GM12878 (cell line): ENCODE measurements around the gene ERMN. TPM values are rescaled to one million over a fixed set of nuclear protein-coding genes. Genes with fewer than 3 reads are reported as not detected.

Source experiments
- ATAC-seq: fragments of 200-7000 bp; cut with Tn5 transposase; 3 replicates; pipeline ENCODE4 v1.9.1; 2020; ENCODE audit warnings: mild to moderate bottlenecking, moderate library complexity
- Bru-seq: library from RNA; stranded (reverse); fragments of 400-500 nt; gene quantifications from one replicate; lab custom pipeline; 2021; lab: Mats Ljungman, UMichigan
- BruChase-seq, 2 experiments: library from RNA; stranded (reverse); fragments of 400-500 nt; gene quantifications; one replicate each; lab custom pipeline; 2021; lab: Mats Ljungman, UMichigan
- BruUV-seq: library from RNA; stranded (reverse); fragments of 400-500 nt; replicated peaks from 2 replicates; lab custom pipeline; 2021; lab: Mats Ljungman, UMichigan
- CTCF ChIA-PET: fragments of 300-600 bp; sonication (Branson Sonifier 250); formaldehyde crosslinking; extraction: SDS; loops from one replicate; lab custom pipeline; 2021; ENCODE audit warnings: inconsistent platforms; lab: Yijun Ruan, JAX
- POLR2A ChIA-PET: fragments of 350-600 bp; formaldehyde crosslinking; extraction: SDS; loops from one replicate; lab custom pipeline; 2021; ENCODE audit warnings: inconsistent platforms; lab: Charles Lee
- RAD21 ChIA-PET: fragments of 300-600 bp; sonication (Branson Sonifier 250); formaldehyde crosslinking; loops from one replicate; lab custom pipeline; 2023; ENCODE audit warnings: antibody characterized with exemption; ENCODE audit not compliant: unreplicated experiment; lab: Charles Lee
- SMC1A ChIA-PET: fragments of 300-600 bp; sonication (Branson Sonifier 250); formaldehyde crosslinking; loops from one replicate; lab custom pipeline; 2023; ENCODE audit not compliant: unreplicated experiment, uncharacterized antibody; lab: Charles Lee
- DNase-seq: peaks from one replicate; pipeline ENCODE4 v3.0.0-alpha.2; 2011; ENCODE audit warnings: low read depth, low spot score
- FAIRE-seq: peaks from 3 replicates; lab custom pipeline; 2011; peaks lifted over from hg19 to GRCh38; lab: Jason Lieb, UNC
- H2AFZ ChIP-seq: 2 replicates; pipeline ENCODE4 v1.6.0; 2011; ENCODE audit warnings: low read depth, low read length, control low read depth; ENCODE audit not compliant: control insufficient read depth
- H3K27ac ChIP-seq: 2 replicates; pipeline ENCODE4 v1.5.1; 2011; ENCODE audit warnings: control low read depth; ENCODE audit not compliant: control insufficient read depth, insufficient read depth
- H3K27me3 ChIP-seq, 2 experiments: replicated peaks in 1 of 2; 2 replicates each; pipeline versions ENCODE4 v1.6.0 to v1.6.1; 2011; ENCODE audit warnings: low read length in 1 of 2; ENCODE audit not compliant: control insufficient read depth in 2 of 2, insufficient read depth in 2 of 2
- H3K36me3 ChIP-seq, 2 experiments: 2 replicates each; pipeline ENCODE4 v1.5.1; 2011; ENCODE audit warnings: low read length in 1 of 2; ENCODE audit not compliant: control insufficient read depth in 2 of 2, insufficient read depth in 2 of 2
- H3K4me1 ChIP-seq: 2 replicates; pipeline ENCODE4 v1.6.1; 2011; ENCODE audit warnings: mild to moderate bottlenecking, low read length, moderate library complexity, mixed read lengths; ENCODE audit not compliant: control insufficient read depth, insufficient read depth
- H3K4me2 ChIP-seq: 2 replicates; pipeline ENCODE4 v1.6.0; 2011; ENCODE audit warnings: control low read depth; ENCODE audit not compliant: control insufficient read depth, insufficient read depth
- H3K4me3 ChIP-seq: fragments of 200-600 bp; sonication (generic); 2 replicates; pipeline ENCODE4 v1.5.1; 2016
- H3K79me2 ChIP-seq: 2 replicates; pipeline ENCODE4 v1.6.0; 2011; ENCODE audit warnings: low read length; ENCODE audit not compliant: control insufficient read depth, insufficient read depth
- H3K9ac ChIP-seq: 2 replicates; pipeline ENCODE4 v1.8.0; 2011; ENCODE audit warnings: low read length, control low read depth, mixed read lengths; ENCODE audit not compliant: control insufficient read depth, insufficient read depth
- H3K9me3 ChIP-seq: replicated peaks from 3 replicates; pipeline ENCODE4 v1.5.1; 2011; ENCODE audit warnings: mild to moderate bottlenecking, low read length; ENCODE audit not compliant: control insufficient read depth, insufficient read depth
- H4K20me1 ChIP-seq: 2 replicates; pipeline ENCODE4 v1.6.0; 2011; ENCODE audit not compliant: control insufficient read depth, insufficient read depth
- FOXK2 ChIP-seq: fragments of 450-650 bp; IDR thresholded peaks from 2 replicates; pipeline ENCODE4 v1.6.1; 2017; ENCODE audit warnings: mild to moderate bottlenecking, moderate library complexity
- HDAC2 ChIP-seq: fragments of 200-600 bp; sonication (generic); IDR thresholded peaks from 2 replicates; pipeline ENCODE4 v1.6.1; 2017
- HDGF ChIP-seq: fragments of 450-650 bp; IDR thresholded peaks from 2 replicates; pipeline ENCODE4 v1.6.1; 2016; ENCODE audit warnings: antibody characterized with exemption
- NR2C1 ChIP-seq: fragments of 450-650 bp; IDR thresholded peaks from 2 replicates; pipeline ENCODE4 v1.6.1; 2017; ENCODE audit warnings: antibody characterized with exemption, mild to moderate bottlenecking, moderate library complexity
- SP1 ChIP-seq: IDR thresholded peaks from one replicate; pipeline ENCODE4 v1.6.1; 2011; ENCODE audit warnings: low read depth, low read length
- TAF1 ChIP-seq: IDR thresholded peaks from 2 replicates; pipeline ENCODE4 v1.6.1; 2011; ENCODE audit warnings: mild to moderate bottlenecking, low read depth, low read length, borderline replicate concordance
- YY1 ChIP-seq: IDR thresholded peaks from 2 replicates; pipeline ENCODE4 v1.6.1; 2011; ENCODE audit warnings: low read depth, mild to moderate bottlenecking, low read length
- in situ Hi-C: fragments of 300-500 bp; cut with MboI; formaldehyde crosslinking; loops from 9 replicates; pipeline ENCODE4 v1.14.3; 2018; ENCODE audit warnings: mixed read lengths
- intact Hi-C: fragments of 100-400 bp; cut with micrococcal nuclease; formaldehyde crosslinking; loops from one replicate; pipeline ENCODE4 v1.14.2; 2022; ENCODE audit not compliant: unreplicated experiment
- long read RNA-seq, 2 experiments: library from polyadenylated mRNA; unstranded; transcript quantifications; one replicate each; pipeline ENCODE4 v2.0.0, GENCODE V29; 2019 to 2020
- polyA minus RNA-seq, 3 experiments: library from RNA; depleted of rRNA, polyadenylated mRNA; stranded (reverse); fragments of >200 nt; gene quantifications; 2 replicates each; pipeline ENCODE4 v1.2.3, GENCODE V29; 2011
- polyA plus RNA-seq, 11 experiments: library from polyadenylated mRNA; depleted of rRNA in 4 of 11; unstranded in 6 of 11; stranded (reverse) in 5 of 11; fragments of >200 nt; fragmentation: Nextera tagmentation in 4 of 11; fragmentation: Illumina TruSeq in 1 of 11; extraction: Ambion mirVana in 4 of 11; extraction: Trizol in 1 of 11; gene quantifications; 1 replicate in 1 of 11; 2 replicates in 10 of 11; pipeline versions ENCODE4 v1.2.1 to v1.2.3, GENCODE V29; 2011 to 2016; ENCODE audit warnings: inconsistent platforms in 2 of 11, missing spikeins in 2 of 11, low read depth in 1 of 11
- total RNA-seq, 4 experiments: library from RNA; depleted of rRNA in 3 of 4; stranded (reverse); fragments of >200 nt in 3 of 4; fragmentation: Illumina TruSeq in 1 of 4; extraction: Trizol in 1 of 4; gene quantifications; 2 replicates each; pipeline versions ENCODE4 v1.2.1 to v1.2.3, GENCODE V29; 2013 to 2021
- TF ChIP-seq, protein P1 (sequence below): fragments of 450-650 bp; formaldehyde crosslinking; IDR thresholded peaks from 2 replicates; pipeline ENCODE4 v1.4.0; 2022; ENCODE audit warnings: mild to moderate bottlenecking, moderate library complexity
- TF ChIP-seq, protein P2 (sequence below): fragments of 450-650 bp; IDR thresholded peaks from 2 replicates; pipeline ENCODE4 v1.6.1; 2017; ENCODE audit warnings: borderline replicate concordance
- TF ChIP-seq, protein P3 (sequence below): IDR thresholded peaks from 2 replicates; pipeline ENCODE4 v1.6.1; 2012; ENCODE audit warnings: improper control_type of control experiment, low read depth, low read length; ENCODE audit not compliant: insufficient replicate concordance

The ERMN gene, protein sequence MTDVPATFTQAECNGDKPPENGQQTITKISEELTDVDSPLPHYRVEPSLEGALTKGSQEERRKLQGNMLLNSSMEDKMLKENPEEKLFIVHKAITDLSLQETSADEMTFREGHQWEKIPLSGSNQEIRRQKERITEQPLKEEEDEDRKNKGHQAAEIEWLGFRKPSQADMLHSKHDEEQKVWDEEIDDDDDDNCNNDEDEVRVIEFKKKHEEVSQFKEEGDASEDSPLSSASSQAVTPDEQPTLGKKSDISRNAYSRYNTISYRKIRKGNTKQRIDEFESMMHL
- total RNA-seq (2013; cell fraction: nucleolus; rRNA removed), result 17.5 and 19.5 TPM in 2 replicates
- 1.5 and 1.7 TPM in 2 replicates for total RNA-seq (2014; rRNA removed)
- 2.3 and 3.0 TPM in 2 replicates for total RNA-seq (2014; rRNA removed; fragmentation: Illumina TruSeq; extraction: Trizol)
- total RNA-seq (2021), result 1.2 and 1.5 TPM in 2 replicates
- 3.4 TPM for polyA plus RNA-seq (2011; ENCODE audit: low read depth)
- polyA plus RNA-seq (2011; rRNA removed), result 5.3 and 8.9 TPM in 2 replicates
- polyA plus RNA-seq (2011; cell fraction: cytosol; rRNA removed), result 0.19 and 0.38 TPM in 2 replicates
- polyA plus RNA-seq (2011; cell fraction: nucleus; rRNA removed), result 20.3 and 21.5 TPM in 2 replicates
- 2.7 and 4.9 TPM in 2 replicates for polyA plus RNA-seq (2012)
- polyA plus RNA-seq (2014; fragmentation: Illumina TruSeq; extraction: Trizol), result 4.7 and 5.0 TPM in 2 replicates
- 1 to 10 TPM in 1 of 2 experiments, under 1 TPM in 1; 0.29 to 1.0 TPM for polyA plus RNA-seq (2014; fragmentation: Nextera tagmentation; extraction: Ambion mirVana)
- polyA plus RNA-seq (2014; rRNA removed), result 4.2 and 4.5 TPM in 2 replicates
- polyA plus RNA-seq (2016; fragmentation: Nextera tagmentation; extraction: Ambion mirVana), result under 1 TPM; 0.26 to 0.40 TPM
- polyA minus RNA-seq (2011; rRNA and poly(A)+ RNA removed), result 3.1 and 4.0 TPM in 2 replicates
- not detected in 2 replicates for polyA minus RNA-seq (2011; cell fraction: cytosol; rRNA and poly(A)+ RNA removed)
- 3.0 and 5.5 TPM in 2 replicates for polyA minus RNA-seq (2011; cell fraction: nucleus; rRNA and poly(A)+ RNA removed)
- Bru-seq, nascent RNA, result percentile 70 among the genes with signal in this experiment
- BruChase-seq, experiment 1, labeled RNA remaining after a 6-hour chase, result percentile 92 among the genes with signal in this experiment
- BruChase-seq, experiment 2, labeled RNA remaining after a 2-hour chase, result percentile 95 among the genes with signal in this experiment
- long read RNA-seq, experiment 1, result 0 reads
- long read RNA-seq, experiment 2, partial matches to known transcripts, result 0 of 1 reads
- long read RNA-seq, experiment 2, other reads (novel, unspliced or antisense), result 0 of 1 reads

DNA sequence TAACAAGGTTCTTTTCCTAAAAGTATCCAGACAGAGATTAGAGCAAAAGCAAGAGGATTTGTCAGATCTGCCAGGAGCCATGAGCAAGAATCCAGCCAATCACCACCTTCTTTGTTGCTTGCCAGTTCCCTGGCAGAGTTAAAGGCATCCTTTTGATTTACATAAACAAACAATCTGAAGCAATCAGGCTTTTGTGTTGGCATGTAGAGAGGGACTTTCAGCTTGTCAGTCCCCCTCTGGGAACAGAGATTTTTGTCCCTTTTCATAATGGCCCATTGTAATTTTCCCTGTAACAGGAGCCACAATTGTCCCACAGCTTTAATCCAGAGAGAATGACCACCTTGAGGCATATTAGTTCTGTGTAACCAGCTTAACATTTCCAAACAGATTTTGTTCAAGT, at the start of gene ERMN:
Gene ERMN (minus strand): TSS at position 39 of the 400 bp plus-strand sequence. CDS start 182 bp downstream, outside the sequence.
- POLR2A ChIA-PET, result no interaction called here
- Histone ChIP-seq H3K9ac (no peak within 1 kb of the TSS), H3K4me3 (no peak within 1 kb of the TSS), H3K4me2 (no peak within 1 kb of the TSS), H4K20me1 (no peaks in the 10 kb centered on the region), H3K4me1 (no peaks in the 10 kb centered on the region), H3K79me2 (no peaks in the 10 kb centered on the region), H3K9me3 (no peaks in the 10 kb centered on the region), H3K27ac (no peak within 1 kb of the TSS), H3K36me3 (no peaks in the 10 kb centered on the region), H2AFZ (no peak within 1 kb of the TSS), H3K27me3 (no peaks in the 10 kb centered on the region)
- CTCF ChIA-PET, result interaction anchor here (0.8 to 13.5 kb wide), 24 partner anchors 10 to 268 kb away, joined by 3 to 226 read pairs (median 14); partner anchors contain the start of gene CYTIP
- no peak for FAIRE-seq
- SMC1A ChIA-PET, result interaction anchor here (0.7 to 12.6 kb wide), 30 partner anchors 8 to 699 kb away, joined by 3 to 165 read pairs (median 7); partner anchors contain the start of gene CYTIP
- no peak for DNase-seq
- in situ Hi-C loops (loop anchor here (5.0 kb wide), 2 partner anchors 87 to 167 kb away; no protein-coding TSS in a partner anchor), intact Hi-C loops (loop anchor here (2.0 to 5.0 kb wide), 4 partner anchors 79 to 165 kb away; no protein-coding TSS in a partner anchor)
- no peak for ATAC-seq
- RAD21 ChIA-PET, result interaction anchor here (1.0 to 8.7 kb wide), 15 partner anchors 11 to 165 kb away, joined by 3 to 126 read pairs (median 26); partner anchors contain the start of gene CYTIP
- BruUV-seq, result no TSS peak
- TF ChIP-seq, protein P1, sequence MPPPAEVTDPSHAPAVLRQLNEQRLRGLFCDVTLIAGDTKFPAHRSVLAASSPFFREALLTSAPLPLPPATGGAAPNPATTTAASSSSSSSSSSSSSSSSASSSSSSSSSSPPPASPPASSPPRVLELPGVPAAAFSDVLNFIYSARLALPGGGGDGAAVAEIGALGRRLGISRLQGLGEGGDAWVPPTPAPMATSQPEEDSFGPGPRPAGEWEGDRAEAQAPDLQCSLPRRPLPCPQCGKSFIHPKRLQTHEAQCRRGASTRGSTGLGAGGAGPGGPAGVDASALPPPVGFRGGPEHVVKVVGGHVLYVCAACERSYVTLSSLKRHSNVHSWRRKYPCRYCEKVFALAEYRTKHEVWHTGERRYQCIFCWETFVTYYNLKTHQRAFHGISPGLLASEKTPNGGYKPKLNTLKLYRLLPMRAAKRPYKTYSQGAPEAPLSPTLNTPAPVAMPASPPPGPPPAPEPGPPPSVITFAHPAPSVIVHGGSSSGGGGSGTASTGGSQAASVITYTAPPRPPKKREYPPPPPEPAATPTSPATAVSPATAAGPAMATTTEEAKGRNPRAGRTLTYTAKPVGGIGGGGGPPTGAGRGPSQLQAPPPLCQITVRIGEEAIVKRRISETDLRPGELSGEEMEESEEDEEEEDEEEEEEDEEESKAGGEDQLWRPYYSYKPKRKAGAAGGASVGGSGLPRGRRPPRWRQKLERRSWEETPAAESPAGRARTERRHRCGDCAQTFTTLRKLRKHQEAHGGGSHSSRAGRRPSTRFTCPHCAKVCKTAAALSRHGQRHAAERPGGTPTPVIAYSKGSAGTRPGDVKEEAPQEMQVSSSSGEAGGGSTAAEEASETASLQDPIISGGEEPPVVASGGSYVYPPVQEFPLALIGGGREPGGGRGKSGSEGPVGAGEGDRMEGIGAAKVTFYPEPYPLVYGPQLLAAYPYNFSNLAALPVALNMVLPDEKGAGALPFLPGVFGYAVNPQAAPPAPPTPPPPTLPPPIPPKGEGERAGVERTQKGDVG (CRISPR knock-in tag), result no peak
- TF ChIP-seq HDAC2, result no peak
- no peak for TF ChIP-seq HDGF
- TF ChIP-seq FOXK2, result no peak
- TF ChIP-seq, protein P2, sequence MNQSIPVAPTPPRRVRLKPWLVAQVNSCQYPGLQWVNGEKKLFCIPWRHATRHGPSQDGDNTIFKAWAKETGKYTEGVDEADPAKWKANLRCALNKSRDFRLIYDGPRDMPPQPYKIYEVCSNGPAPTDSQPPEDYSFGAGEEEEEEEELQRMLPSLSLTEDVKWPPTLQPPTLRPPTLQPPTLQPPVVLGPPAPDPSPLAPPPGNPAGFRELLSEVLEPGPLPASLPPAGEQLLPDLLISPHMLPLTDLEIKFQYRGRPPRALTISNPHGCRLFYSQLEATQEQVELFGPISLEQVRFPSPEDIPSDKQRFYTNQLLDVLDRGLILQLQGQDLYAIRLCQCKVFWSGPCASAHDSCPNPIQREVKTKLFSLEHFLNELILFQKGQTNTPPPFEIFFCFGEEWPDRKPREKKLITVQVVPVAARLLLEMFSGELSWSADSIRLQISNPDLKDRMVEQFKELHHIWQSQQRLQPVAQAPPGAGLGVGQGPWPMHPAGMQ, result no peak
- no peak for TF ChIP-seq TAF1
- TF ChIP-seq NR2C1, result no peak
- TF ChIP-seq SP1, result no peak
- no peak for TF ChIP-seq YY1
- TF ChIP-seq, protein P3, sequence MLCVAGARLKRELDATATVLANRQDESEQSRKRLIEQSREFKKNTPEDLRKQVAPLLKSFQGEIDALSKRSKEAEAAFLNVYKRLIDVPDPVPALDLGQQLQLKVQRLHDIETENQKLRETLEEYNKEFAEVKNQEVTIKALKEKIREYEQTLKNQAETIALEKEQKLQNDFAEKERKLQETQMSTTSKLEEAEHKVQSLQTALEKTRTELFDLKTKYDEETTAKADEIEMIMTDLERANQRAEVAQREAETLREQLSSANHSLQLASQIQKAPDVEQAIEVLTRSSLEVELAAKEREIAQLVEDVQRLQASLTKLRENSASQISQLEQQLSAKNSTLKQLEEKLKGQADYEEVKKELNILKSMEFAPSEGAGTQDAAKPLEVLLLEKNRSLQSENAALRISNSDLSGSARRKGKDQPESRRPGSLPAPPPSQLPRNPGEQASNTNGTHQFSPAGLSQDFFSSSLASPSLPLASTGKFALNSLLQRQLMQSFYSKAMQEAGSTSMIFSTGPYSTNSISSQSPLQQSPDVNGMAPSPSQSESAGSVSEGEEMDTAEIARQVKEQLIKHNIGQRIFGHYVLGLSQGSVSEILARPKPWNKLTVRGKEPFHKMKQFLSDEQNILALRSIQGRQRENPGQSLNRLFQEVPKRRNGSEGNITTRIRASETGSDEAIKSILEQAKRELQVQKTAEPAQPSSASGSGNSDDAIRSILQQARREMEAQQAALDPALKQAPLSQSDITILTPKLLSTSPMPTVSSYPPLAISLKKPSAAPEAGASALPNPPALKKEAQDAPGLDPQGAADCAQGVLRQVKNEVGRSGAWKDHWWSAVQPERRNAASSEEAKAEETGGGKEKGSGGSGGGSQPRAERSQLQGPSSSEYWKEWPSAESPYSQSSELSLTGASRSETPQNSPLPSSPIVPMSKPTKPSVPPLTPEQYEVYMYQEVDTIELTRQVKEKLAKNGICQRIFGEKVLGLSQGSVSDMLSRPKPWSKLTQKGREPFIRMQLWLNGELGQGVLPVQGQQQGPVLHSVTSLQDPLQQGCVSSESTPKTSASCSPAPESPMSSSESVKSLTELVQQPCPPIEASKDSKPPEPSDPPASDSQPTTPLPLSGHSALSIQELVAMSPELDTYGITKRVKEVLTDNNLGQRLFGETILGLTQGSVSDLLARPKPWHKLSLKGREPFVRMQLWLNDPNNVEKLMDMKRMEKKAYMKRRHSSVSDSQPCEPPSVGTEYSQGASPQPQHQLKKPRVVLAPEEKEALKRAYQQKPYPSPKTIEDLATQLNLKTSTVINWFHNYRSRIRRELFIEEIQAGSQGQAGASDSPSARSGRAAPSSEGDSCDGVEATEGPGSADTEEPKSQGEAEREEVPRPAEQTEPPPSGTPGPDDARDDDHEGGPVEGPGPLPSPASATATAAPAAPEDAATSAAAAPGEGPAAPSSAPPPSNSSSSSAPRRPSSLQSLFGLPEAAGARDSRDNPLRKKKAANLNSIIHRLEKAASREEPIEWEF, result no peak
